T-helper 2 cell (primary cell): Measurements from ENCODE around the gene CORO2B.
A peak's percentile ranks its signal among the peaks of the same experiment; 100 is the strongest.

ENCODE experiments used
- DNase-seq, 5 experiments: peaks; one replicate each; pipeline versions ENCODE4 v3.0.0 to v3.0.0-alpha.2; 2012 to 2022

The CORO2B gene

GRCh38 chr15:68554721-68555678 lies 23.8 kb upstream of the CORO2B start:
- DNase-seq = no peak

GRCh38 chr15:68555679-68556037 lies 23.1 kb upstream of the CORO2B start:
- DNase-seq = no peak

DNA sequence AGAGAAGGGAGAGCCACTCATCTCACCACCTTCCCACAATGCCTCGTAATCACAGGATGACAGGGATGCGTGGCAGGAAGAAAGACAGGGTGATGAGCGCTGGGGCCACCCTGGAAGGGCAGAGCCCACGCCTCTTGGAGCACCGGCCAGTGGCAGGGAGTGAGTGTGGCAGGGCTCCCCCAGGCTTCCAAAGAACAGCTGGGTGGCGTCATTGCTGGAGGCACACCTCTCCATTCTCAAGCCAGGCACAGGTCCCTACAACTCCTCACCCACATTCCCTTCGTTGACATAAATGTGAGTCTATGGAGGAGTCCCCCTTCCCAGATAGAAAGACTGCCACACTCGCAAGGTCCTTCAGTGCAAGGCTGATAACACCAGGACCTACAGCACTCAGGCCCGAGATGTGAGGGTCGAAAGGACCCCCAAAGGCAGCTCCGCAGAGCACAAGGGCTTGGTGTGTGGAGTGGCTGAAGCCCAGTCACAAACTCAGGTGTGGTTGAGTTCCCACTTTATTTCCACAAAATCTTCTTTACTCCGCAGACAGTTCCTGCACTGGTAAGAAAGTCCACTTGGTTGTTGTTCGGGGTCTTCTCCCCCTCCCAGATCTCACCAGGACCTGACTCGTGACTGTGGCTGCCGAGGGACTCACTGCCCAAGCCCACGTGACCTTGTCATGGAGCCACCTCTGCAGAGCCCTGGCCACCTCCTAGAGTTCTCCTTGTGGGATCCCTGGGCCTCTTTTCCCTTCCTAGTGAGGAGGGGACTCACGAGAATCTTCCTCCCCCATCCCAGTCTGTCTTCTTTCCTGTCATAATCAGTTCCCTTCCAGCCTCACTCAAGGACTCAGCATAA lies 22.4 kb upstream of the CORO2B start:
- no peak for DNase-seq

GRCh38 chr15:68557469-68558317 lies 21.1 kb upstream of the CORO2B start:
- DNase-seq = no peak

GRCh38 chr15:68558318-68559305 lies 20.2 kb upstream of the CORO2B start:
- no peak for DNase-seq

DNA sequence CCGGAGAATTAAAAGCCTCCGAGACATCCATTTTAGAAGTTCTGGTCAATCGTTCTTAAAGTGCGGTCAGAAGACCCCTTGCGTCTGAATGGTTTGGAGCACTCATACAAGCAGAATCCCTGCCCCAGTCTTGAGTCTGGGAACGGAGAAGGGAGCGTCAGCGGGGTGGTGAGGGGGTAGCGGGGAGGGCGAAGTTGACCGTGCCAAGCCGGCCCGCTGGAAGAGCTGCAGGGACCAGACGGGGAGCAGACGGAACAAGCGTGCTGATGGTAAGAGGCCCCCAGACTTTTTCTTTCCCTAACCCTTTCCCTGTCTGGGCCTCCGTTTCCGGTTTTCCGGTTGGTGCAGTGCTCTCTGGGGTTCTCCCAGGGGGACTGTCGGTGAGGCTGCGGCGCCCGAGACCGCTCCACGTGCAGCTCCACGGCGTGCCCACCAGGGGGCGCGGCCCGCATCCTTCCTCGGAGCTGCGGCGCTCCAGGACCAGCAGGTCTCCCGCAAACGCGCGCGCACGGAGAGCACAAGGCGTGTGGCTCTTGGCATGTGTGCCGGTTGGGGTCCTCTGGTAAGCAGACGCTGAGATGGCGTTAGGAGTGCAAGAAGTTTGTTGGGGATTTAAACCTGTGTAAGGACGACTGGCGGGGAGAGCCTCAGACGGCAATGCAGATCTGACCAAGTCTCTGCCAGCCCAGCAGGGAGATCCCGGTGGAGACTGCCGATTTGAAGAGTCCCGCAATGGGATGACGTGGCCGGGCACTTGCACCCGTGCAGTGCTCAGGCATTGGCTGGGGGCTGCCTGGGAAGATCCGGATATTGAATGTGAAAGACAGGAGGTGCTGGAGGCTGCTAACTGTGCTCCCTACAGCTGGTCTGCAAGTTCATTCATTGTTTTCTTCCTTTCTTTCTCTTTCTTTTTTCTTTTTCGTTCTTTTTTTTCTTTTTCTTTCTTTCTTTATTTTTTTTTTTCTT lies 19.2 kb upstream of the CORO2B start:
- DNase-seq = peak; percentile 34 to 65 (median 55)

DNA sequence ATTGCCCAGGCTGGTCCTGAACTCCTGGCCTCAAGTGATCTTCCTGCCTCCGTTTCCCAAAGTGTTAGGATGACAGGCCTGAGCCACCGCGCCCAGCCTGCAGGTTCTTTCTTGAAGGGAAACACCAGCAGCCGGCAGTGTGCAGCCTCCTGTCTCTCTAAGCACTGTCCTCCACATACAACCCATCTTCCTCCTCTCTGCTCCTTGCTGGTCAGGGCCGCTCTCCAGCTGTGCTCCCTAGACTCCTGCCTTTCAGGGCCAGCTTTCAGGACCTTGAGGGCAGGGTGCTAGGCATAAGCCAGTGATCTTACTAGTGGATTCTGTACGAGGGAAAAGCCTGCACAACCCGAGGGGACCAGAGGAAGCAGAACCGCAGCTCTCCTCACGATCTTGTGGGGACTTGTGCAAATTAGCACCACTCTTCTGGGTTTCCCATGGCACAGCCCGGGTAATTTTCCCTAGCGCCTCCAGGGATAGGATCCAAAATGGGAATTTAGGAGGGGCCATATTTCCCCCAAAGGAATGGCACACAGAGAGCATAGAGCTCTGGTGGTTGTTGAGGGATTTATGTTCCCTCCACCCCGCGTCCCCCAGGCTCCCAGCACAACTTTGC lies 18.2 kb upstream of the CORO2B start:
- no peak for DNase-seq

DNA sequence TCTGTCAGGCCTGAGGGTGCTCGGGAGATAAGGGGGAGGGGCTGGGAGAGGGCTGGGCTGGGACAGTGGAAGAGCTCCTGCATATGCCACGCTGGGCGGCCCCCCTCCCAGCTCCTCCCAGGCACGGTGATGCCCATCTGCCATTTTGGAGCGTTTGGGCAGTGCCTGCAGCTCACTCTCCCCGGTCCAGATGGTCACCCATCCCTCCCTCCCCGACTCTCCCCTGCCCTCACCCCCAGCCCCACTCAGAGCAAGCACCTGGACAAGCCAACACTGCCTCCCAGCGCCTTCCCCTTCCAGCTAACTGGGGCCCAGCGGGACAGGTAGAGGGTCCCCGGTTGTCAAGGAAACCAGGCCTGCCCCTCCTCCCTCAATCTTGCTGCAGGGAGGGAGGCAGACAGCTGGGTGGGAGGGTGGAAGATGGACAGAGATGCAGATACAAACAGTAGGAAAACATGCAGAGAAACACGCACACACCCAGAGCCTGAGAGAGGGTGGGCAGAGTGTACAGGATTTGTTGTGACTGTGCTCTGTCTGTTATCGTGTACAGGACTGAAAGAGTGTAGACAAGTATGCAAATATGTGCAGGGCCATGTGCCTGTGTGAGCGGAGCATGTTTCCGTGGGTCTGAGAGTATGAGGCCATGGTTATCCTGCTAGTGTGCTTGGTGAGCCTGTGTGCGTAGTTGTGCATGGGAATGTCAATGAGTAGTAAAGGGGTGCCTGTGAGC lies 17.5 kb upstream of the CORO2B start:
- DNase-seq = no peak

- no peak for DNase-seq
Observed at GRCh38 chr15:68561901-68562300, 16.9 kb upstream of the CORO2B start.

DNA sequence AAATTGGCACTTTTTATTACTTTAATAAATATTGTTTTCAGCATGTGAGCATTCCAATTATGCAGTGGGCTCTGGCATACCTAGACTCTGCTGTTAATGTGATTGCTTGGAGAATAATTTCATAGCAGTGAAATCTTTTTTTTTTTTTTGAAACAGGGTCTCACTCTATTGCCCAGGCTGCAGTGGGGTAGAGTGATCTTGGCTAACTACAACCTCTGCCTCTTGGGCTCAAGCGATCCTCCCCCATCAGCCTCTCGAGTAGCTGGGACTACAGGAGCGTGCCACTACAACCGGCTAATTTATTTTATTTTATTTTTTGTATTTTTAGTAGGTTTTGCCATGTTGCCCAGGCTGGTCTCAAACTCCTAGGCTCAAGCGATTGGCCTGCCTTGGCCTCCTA lies 14.6 kb upstream of the CORO2B start:
- DNase-seq = no peak

DNA sequence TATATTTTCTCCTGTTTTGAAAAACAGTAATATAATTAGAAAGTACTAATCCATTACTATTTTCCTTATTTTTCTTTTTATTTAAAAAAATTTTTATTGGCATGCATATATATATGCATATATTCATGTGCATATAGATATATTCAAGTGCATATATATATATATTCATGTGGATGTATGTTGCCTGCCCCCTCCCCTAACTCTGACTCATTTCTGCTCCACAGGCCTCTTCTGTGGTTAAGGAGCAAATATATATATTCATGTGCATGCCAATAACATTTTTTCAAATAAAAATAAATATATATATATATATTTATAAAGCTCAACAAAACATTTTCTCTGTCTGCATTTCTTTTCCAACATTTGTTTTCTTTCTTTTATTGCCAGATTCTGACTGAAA lies 13.6 kb upstream of the CORO2B start:
- DNase-seq = no peak

- DNase-seq = no peak
Observed at GRCh38 chr15:68565726-68566125, 13.1 kb upstream of the CORO2B start.

GRCh38 chr15:68566377-68566954 lies 12.3 kb upstream of the CORO2B start:
- DNase-seq = no peak

GRCh38 chr15:68567345-68567744 lies 11.4 kb upstream of the CORO2B start:
- DNase-seq = no peak

DNA sequence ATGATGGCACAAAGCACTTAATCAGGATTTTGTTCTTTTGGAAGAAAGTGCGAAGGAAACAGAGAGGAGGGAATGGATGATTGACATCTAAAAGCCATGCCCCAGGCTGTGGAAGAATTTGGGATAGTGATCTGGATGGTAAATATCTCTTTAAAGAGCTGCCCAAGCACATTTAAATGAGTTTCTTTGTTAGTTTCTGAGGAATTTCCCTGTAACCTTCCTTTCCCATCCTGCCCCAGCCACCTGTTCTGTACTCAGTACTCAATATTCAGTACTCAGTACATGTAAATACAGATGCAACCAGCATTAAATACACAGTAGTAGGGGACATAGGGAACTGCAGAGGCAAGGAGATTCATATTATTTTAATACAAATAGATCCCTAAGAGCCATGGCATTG lies 7.8 kb upstream of the CORO2B start:
- no peak for DNase-seq

DNA sequence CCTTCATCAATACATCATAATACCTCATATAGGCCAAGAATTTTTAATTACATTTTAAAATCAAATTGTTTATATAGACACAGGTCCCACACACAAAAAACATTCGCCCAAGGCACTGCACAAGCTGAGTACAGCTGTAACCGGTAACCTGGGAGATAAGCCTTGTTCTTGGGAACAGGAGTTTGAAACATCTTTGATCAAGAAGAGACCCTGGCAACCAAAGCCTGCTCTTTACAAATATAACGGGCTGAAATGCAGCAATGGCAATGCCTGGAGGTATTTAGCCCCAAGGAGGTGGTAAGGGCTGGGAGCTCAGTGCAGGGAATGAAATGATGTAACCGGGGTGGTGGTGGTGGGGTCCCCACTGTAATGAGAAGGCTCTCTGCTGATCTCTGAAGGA lies 7.2 kb upstream of the CORO2B start:
- no peak for DNase-seq

DNA sequence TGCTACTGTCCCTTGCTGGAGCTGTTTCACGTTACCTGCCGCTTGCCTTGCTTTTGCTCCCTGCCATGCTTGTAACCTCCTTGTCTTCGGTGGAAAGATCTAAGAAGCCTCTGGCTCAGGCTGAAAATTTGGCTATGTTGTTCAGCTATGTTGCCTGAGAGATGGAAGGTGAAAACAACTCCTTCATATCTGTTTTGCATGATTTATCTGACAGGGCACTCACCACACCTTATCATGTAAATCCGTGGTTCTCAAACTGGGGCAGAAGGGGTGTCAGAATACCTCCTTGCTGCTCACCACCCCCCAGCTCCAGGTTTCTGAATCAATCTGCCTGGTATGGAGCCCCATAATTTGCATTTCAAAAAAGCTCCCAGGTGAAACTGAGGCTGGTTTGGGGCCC lies 6.5 kb upstream of the CORO2B start:
- DNase-seq = no peak

DNA sequence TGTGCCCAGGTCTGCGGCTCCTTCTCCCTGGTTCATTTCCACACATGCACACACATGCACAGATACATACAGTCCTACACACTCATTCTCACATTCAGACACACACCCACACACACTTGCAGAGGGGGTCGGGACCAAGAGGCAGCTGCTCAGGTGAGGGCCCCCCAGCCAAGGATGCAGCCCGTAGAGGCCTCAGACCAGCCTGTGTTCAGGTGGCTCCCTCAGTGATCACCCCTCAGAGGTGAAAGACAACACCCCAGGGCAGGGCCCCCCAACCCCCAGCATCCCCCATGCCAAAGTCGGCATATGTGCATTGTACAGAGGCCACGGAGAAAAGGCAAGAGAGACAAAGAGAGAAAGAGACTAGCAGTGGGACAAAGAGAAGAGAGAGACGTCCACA lies 5.9 kb upstream of the CORO2B start:
- DNase-seq = no peak

DNA sequence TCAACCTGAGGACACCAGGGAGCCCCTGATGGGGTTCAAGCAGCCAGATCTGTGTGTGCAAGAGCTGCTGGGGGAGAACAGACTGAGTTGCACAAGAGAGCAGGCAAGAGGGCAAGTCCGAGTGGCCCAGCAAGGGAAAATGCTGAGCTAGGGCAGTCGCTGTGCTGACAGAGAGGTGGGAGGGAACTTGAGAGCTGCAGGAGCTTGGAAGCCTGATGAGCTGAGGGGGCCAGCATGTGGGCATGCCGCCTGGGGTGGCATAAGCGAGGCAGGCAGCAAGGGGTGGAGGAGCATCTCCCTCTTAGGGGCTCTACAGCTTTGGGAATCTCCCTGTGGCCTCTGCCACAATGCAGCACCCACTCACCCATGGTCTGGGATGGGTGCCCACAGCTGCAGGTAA lies 4.7 kb upstream of the CORO2B start:
- DNase-seq = no peak
